WTC11 (cell line): ENCODE data around the gene CNTRL. TPM values are rescaled to one million over a fixed set of nuclear protein-coding genes. Genes with fewer than 3 reads are reported as not detected.

Experiments used
- ATAC-seq: fragments of 200-7000 bp; cut with Tn5 transposase; 2 replicates; pipeline ENCODE4 v1.10.0; 2021; ENCODE audit warnings: mild to moderate bottlenecking, moderate library complexity
- CTCF ChIA-PET: fragments of 300-600 bp; sonication (Branson Sonifier 250); formaldehyde crosslinking; loops from one replicate; lab custom pipeline; 2021; ENCODE audit warnings: antibody characterized with exemption; lab: Charles Lee
- POLR2A ChIA-PET: fragments of 350-600 bp; sonication (Branson Sonifier 250); formaldehyde crosslinking; loops from one replicate; lab custom pipeline; 2021; ENCODE audit warnings: antibody characterized with exemption; lab: Charles Lee
- DNase-seq: peaks from one replicate; pipeline ENCODE4 v3.0.0; 2021; ENCODE audit warnings: low spot score
- H3K27ac Mint-ChIP-seq: 2 replicates; pipeline ENCODE4 v1.8.0; 2021; ENCODE audit warnings: mixed read lengths
- H3K27me3 Mint-ChIP-seq: 2 replicates; pipeline ENCODE4 v1.8.0; 2021; ENCODE audit warnings: low read depth, mild to moderate bottlenecking, moderate library complexity, mixed read lengths
- H3K36me3 Mint-ChIP-seq: 2 replicates; pipeline ENCODE4 v1.8.0; 2021; ENCODE audit warnings: mixed read lengths
- H3K4me1 Mint-ChIP-seq: 2 replicates; pipeline ENCODE4 v1.8.0; 2022; ENCODE audit warnings: mixed read lengths
- H3K4me3 Mint-ChIP-seq: 2 replicates; pipeline ENCODE4 v1.8.0; 2021; ENCODE audit warnings: mild to moderate bottlenecking, moderate library complexity, mixed read lengths
- H3K9me3 Mint-ChIP-seq: 2 replicates; pipeline ENCODE4 v1.8.0; 2021; ENCODE audit warnings: mixed read lengths
- AFF4 ChIP-seq: sonication (generic); formaldehyde crosslinking; IDR thresholded peaks from 2 replicates; pipeline ENCODE4 v1.8.1; 2023; ENCODE audit warnings: mild to moderate bottlenecking, missing genetic modification reagents, borderline replicate concordance
- ESRRA ChIP-seq: sonication (generic); formaldehyde crosslinking; IDR thresholded peaks from 2 replicates; pipeline ENCODE4 v1.8.1; 2022; ENCODE audit warnings: mild to moderate bottlenecking, missing genetic modification reagents, borderline replicate concordance
- FOXP4 ChIP-seq: sonication (generic); formaldehyde crosslinking; IDR thresholded peaks from 2 replicates; pipeline ENCODE4 v1.8.0; 2022; ENCODE audit warnings: mild to moderate bottlenecking, missing genetic modification reagents
- HMGA2 ChIP-seq: fragments of 250-450 bp; sonication (Bioruptor Pico); IDR thresholded peaks from 2 replicates; pipeline ENCODE4 v1.4.0; 2021; ENCODE audit warnings: mild to moderate bottlenecking, moderate library complexity
- HMGXB4 ChIP-seq: sonication (generic); formaldehyde crosslinking; IDR thresholded peaks from 2 replicates; pipeline ENCODE4 v1.8.1; 2023; ENCODE audit warnings: mild to moderate bottlenecking, moderate library complexity, missing genetic modification reagents
- KAT7 ChIP-seq: sonication (generic); formaldehyde crosslinking; IDR thresholded peaks from 2 replicates; pipeline ENCODE4 v1.8.1; 2023; ENCODE audit warnings: missing genetic modification reagents, mild to moderate bottlenecking, borderline replicate concordance
- MAX ChIP-seq: sonication (generic); formaldehyde crosslinking; IDR thresholded peaks from 2 replicates; pipeline ENCODE4 v1.8.0; 2022; ENCODE audit warnings: mild to moderate bottlenecking, missing genetic modification reagents
- MYBL2 ChIP-seq: sonication (generic); formaldehyde crosslinking; IDR thresholded peaks from 2 replicates; pipeline ENCODE4 v1.8.1; 2023; ENCODE audit warnings: mild to moderate bottlenecking, moderate library complexity, missing genetic modification reagents
- RELA ChIP-seq: sonication (generic); formaldehyde crosslinking; IDR thresholded peaks from 2 replicates; pipeline ENCODE4 v1.8.1; 2022; ENCODE audit warnings: missing genetic modification reagents, mild to moderate bottlenecking, borderline replicate concordance
- RORB ChIP-seq: fragments of 250-450 bp; sonication (Bioruptor Pico); IDR thresholded peaks from 2 replicates; pipeline ENCODE4 v1.9.0; 2021; ENCODE audit warnings: mild to moderate bottlenecking
- SP1 ChIP-seq: sonication (generic); formaldehyde crosslinking; conservative IDR thresholded peaks from 2 replicates; pipeline ENCODE4 v1.8.1; 2022; ENCODE audit warnings: missing genetic modification reagents
- TEAD4 ChIP-seq: sonication (generic); formaldehyde crosslinking; IDR thresholded peaks from 2 replicates; pipeline ENCODE4 v1.8.0; 2022; ENCODE audit warnings: mild to moderate bottlenecking, missing genetic modification reagents
- ZBTB21 ChIP-seq: sonication (generic); formaldehyde crosslinking; IDR thresholded peaks from 2 replicates; pipeline ENCODE4 v1.8.1; 2023; ENCODE audit warnings: mild to moderate bottlenecking, missing genetic modification reagents, borderline replicate concordance
- ZNF232 ChIP-seq: sonication (generic); formaldehyde crosslinking; IDR thresholded peaks from 2 replicates; pipeline ENCODE4 v1.8.0; 2022; ENCODE audit warnings: mild to moderate bottlenecking, missing genetic modification reagents
- total RNA-seq: library from RNA; stranded (reverse); gene quantifications from 3 replicates; pipeline ENCODE4 v1.2.3, GENCODE V29; 2021
- TF ChIP-seq, protein P1 (sequence below): sonication (generic); formaldehyde crosslinking; IDR thresholded peaks from 2 replicates; pipeline ENCODE4 v1.8.1; 2022; ENCODE audit warnings: low read depth, missing genetic modification reagents, borderline replicate concordance
- TF ChIP-seq, protein P2 (sequence below): fragments of 250-450 bp; sonication (Bioruptor Pico); IDR thresholded peaks from 2 replicates; pipeline ENCODE4 v2.1.2; 2022; ENCODE audit warnings: mild to moderate bottlenecking, moderate library complexity
- TF ChIP-seq, protein P3 (sequence below): sonication (generic); formaldehyde crosslinking; IDR thresholded peaks from 2 replicates; pipeline ENCODE4 v1.8.1; 2022; ENCODE audit warnings: mild to moderate bottlenecking, moderate library complexity, missing genetic modification reagents

Gene CNTRL
- total RNA-seq, 1 experiment from 2014 or later, result 13.3 TPM

DNA sequence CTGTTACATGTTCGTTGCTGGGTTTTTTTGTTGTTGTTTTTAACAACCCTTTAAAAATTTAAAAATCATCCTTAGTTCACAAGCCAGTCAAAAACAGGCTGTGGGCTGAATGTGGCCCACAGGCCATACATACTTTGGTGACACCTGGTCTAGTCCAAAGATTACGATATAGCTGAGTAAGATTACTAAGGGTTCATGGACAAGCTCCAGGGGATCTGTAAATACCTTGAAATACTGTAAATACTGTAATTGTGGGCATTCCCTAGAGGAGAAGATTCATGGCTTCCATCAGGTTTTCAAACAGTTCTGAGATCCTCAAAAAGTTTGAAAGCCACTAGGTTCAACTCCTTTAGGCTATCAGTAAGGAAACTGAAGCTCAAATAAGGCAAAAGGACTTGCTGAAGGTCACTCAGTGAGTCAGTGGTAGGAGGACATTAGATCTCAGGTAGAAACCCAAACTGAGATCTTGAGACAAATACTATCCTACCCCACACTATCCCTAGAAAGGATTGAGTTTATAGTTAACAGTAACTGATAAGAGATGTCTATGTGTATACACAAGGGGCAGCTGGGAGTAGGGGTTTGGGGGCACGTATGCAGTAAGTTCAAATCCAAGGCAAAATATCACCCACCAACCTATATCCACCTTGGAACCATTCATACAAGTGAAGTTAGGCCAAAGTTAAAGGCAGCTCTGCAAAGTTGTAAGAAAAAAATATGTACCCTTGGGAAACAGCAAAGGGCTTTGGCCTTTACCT, 109.1 kb downstream of the CNTRL start:
- ChIA-PET POLR2A (no interaction called here), CTCF (interaction anchor here (0.9 to 1.4 kb wide), 2 partner anchors 15 to 136 kb away, joined by 3 read pairs; no protein-coding TSS in a partner anchor)
- Mint-ChIP-seq H3K27ac (no peak overlapping the region), H3K4me3 (no peak overlapping the region), H3K4me1 (no peaks in the 10 kb centered on the region), H3K9me3 (no peaks in the 10 kb centered on the region), H3K27me3 (no peaks in the 10 kb centered on the region), H3K36me3 (peaks cover 21% of the 10 kb centered on the region)
- DNase-seq (no peak), ATAC-seq (no peak)
- TF ChIP-seq ESRRA (CRISPR knock-in tag), result no peak
- TF ChIP-seq TEAD4 (CRISPR knock-in tag), result no peak
- TF ChIP-seq AFF4 (CRISPR knock-in tag), result no peak
- TF ChIP-seq SP1 (CRISPR knock-in tag), result no peak
- TF ChIP-seq, protein P1, sequence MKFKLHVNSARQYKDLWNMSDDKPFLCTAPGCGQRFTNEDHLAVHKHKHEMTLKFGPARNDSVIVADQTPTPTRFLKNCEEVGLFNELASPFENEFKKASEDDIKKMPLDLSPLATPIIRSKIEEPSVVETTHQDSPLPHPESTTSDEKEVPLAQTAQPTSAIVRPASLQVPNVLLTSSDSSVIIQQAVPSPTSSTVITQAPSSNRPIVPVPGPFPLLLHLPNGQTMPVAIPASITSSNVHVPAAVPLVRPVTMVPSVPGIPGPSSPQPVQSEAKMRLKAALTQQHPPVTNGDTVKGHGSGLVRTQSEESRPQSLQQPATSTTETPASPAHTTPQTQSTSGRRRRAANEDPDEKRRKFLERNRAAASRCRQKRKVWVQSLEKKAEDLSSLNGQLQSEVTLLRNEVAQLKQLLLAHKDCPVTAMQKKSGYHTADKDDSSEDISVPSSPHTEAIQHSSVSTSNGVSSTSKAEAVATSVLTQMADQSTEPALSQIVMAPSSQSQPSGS (CRISPR knock-in tag), result no peak
- no peak for TF ChIP-seq RELA (CRISPR knock-in tag)
- TF ChIP-seq, protein P2, sequence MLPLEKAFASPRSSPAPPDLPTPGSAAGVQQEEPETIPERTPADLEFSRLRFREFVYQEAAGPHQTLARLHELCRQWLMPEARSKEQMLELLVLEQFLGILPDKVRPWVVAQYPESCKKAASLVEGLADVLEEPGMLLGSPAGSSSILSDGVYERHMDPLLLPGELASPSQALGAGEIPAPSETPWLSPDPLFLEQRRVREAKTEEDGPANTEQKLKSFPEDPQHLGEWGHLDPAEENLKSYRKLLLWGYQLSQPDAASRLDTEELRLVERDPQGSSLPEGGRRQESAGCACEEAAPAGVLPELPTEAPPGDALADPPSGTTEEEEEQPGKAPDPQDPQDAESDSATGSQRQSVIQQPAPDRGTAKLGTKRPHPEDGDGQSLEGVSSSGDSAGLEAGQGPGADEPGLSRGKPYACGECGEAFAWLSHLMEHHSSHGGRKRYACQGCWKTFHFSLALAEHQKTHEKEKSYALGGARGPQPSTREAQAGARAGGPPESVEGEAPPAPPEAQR (CRISPR knock-in tag), result no peak
- TF ChIP-seq HMGA2, result no peak
- TF ChIP-seq MAX (CRISPR knock-in tag), result no peak
- TF ChIP-seq MYBL2 (CRISPR knock-in tag), result no peak

GRCh38 chr9:121184463-121184862, 109.7 kb downstream of the CNTRL start:
- TF ChIP-seq HMGXB4 (CRISPR knock-in tag) (no peak), ZNF232 (no peak), ZBTB21 (no peak), RORB (no peak), FOXP4 (CRISPR knock-in tag) (no peak), KAT7 (no peak)
- TF ChIP-seq, protein P3, sequence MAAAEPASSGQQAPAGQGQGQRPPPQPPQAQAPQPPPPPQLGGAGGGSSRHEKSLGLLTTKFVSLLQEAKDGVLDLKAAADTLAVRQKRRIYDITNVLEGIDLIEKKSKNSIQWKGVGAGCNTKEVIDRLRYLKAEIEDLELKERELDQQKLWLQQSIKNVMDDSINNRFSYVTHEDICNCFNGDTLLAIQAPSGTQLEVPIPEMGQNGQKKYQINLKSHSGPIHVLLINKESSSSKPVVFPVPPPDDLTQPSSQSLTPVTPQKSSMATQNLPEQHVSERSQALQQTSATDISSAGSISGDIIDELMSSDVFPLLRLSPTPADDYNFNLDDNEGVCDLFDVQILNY (CRISPR knock-in tag), result no peak
- Mint-ChIP-seq H3K9me3 (no peaks in the 10 kb centered on the region), H3K4me3 (no peak overlapping the region), H3K27me3 (no peaks in the 10 kb centered on the region), H3K27ac (no peak overlapping the region), H3K4me1 (no peaks in the 10 kb centered on the region), H3K36me3 (peaks cover 21% of the 10 kb centered on the region)
- DNase-seq (no peak), ATAC-seq (no peak)
- ChIA-PET POLR2A (no interaction called here), CTCF (interaction anchor here (0.9 to 1.4 kb wide), 2 partner anchors 15 to 135 kb away, joined by 3 read pairs; no protein-coding TSS in a partner anchor)
